GM18873 (cell line): ENCODE measurements around the gene MYH15.

ENCODE experiments used
- ATAC-seq: cut with Tn5 transposase; IDR thresholded peaks from one replicate; pipeline ENCODE4 v1.9.1; 2021; ENCODE audit warnings: mild to moderate bottlenecking, moderate library complexity, moderate number of reproducible peaks; ENCODE audit not compliant: unreplicated experiment, low FRiP score

The MYH15 gene

DNA sequence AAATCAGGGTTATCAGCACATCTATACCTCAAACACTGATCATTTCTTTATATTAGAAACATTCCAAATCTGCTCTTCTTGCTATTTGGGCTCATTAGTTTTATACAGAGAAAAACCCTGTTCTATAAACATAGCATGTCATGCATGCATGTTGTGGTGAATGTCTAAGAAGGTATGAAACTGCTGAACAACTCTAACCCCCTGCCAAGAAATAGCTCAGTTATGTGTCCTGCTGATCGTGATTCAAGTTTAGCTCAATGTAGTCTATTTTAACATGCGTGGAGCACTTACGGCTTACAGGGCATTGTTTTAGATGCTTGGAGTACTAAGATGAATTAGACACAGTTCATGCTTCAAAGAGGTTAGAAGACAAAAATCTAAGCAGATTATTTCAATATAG, 35.8 kb downstream of the MYH15 start:
- no peak for ATAC-seq

GRCh38 chr3:108473711-108474110, 36.7 kb downstream of the MYH15 start:
- no peak for ATAC-seq

GRCh38 chr3:108472001-108472591, 38.3 kb downstream of the MYH15 start:
- no peak for ATAC-seq

- no peak for ATAC-seq
Measured at GRCh38 chr3:108471426-108471825, 39.0 kb downstream of the MYH15 start.

DNA sequence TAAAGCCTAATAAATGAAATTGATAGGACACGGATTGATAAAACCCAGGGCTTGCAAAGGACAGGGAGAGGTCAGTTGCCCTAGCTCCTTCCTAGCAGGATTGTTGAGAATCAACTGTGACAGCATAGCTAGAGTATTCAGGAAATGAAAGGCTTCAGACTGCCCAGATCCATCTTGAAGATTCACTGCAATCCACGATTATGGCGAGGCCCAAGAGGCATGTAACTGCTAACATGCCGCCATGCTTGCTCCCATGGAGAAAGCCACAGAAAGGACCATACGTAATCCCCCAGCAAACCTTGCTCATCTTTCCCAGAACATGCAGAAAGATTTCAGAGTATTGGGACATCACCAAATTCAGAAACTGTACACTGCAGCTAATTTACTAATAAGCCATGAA, 41.3 kb downstream of the MYH15 start:
- no peak for ATAC-seq

DNA sequence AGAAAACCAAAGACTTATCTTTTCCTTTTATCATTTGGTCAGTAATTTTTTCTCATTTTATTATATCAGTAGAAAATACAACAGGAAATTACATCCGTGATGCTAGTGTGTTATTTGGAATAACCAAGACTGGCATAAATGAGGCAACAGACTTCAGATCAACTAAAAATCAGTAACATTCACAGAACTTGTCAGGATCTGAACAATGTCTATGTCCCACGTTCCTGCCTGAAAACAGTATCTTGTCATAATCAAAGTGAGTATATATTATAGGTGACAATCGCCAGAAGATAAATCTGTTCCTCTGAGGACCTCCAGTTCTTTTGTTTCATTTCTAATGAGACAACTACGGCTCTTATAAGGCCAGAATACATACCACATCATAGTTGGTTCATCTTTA, 41.8 kb downstream of the MYH15 start:
- ATAC-seq = no peak

DNA sequence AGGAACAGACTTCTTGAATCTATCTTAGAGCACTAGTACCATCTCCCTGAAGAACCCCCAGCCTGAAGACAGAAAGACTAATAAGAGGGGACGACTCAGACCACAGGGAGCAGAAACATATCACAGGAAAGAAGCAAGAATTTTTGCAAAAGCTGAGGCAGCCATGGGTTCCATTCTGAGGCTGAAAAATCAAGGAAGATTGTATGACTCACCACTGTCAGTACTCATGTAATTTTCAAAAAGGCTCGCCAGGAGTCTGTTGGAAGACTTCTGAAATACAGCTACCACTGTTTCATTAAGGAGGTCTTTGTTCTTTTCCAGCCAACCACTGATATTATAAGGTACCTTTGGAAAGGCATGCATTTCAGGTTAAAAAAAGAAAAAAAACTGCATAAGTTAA, 47.5 kb downstream of the MYH15 start:
- no peak for ATAC-seq

DNA sequence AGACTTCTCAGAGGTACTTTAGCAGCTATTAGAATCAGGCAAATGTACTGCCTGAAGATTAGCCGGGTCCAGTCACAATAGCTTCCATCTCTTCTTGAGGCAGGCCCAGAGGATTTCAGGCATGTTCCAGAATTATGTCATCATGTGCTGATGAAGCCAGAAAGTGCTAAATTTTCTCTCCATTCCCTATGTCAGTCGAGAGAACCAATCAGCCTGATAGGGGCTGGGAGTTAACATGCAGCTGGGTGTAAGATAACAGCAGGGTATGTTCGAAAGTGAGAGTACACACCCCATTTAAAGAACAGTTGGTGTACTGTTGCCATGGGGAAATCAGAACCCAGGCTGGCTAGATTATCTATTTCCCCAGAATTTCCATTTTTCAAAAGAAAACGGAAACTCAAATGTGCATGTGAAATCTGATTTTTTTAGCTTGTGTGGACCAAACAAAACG, 48.7 kb downstream of the MYH15 start:
- no peak for ATAC-seq

- ATAC-seq = no peak
Measured at GRCh38 chr3:108459225-108459624, 51.2 kb downstream of the MYH15 start.

GRCh38 chr3:108455212-108455705, 55.1 kb downstream of the MYH15 start:
- no peak for ATAC-seq

DNA sequence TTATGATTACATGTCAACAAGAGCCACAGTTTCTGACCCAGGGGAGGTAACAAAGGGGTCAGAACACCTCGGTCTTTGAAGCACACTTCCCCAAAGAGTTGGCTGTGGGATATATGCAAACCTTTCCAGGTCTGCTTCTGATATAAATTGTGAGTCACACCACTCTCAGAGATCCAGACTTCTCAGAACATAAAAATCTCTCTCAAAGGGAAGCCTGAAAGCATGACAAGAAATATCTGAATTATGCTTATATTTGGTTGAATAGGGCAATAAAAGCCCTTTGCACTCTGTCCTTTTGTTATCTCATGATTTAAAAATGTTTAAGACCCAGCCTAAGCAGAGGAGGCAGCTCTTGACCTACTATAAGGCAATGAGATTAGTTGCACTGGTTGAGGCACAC, 56.8 kb downstream of the MYH15 start:
- no peak for ATAC-seq

DNA sequence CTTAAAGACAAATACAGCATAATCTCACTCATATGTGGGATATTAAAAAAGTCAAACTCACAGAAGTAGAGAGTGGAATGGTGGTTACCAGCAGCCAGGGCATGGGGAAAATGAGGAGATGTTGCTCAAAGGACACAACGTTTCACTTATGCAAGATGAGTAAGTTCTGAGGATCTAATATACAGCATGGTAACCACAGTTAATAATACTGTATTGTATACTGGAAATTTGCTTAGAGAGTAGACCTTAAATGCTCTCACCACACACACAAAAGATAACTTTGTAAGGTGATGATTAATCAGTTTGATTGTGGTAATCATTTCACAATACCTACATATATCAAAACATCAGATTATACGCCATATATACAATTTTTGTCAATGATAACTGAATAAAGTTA, 60.0 kb downstream of the MYH15 start:
- ATAC-seq = no peak

DNA sequence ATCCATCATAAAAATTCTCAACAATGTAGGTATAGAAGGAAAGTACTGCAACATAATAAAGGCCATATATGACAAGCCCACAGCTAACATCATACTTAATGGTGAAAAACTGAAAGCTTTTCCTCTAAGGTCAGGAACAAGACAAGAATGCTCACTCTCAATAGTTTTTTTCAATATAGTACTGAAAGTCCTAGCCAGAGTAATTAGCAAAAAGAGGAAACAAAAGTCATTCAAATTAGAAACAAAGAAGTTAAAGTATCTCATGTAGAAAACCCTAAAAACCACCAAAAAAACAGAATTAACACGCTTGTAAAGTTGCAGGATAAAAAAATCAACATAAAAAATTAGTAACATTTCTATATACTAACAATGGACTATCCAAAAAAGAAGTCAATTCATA, 61.8 kb downstream of the MYH15 start:
- ATAC-seq = no peak

- ATAC-seq = no peak
Measured at GRCh38 chr3:108447096-108447847, 63.1 kb downstream of the MYH15 start.

DNA sequence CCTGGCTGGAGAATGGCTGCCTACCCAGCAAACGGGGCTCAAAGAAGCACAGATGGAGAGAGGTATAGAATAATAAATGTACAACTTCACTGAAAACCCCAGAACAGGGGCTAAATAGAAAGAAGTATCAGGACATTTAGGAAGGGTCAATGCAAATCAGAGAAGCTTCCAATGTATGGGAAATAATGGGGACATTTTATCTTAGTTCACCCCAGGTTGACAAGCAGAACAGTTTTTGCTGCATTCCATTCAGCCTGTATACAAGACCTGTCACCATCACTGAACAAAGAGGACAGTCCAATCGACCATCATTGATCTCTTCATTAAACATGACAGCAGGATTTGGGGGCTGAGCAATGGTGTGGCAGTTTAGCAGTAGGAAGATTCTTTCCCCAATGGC, 68.1 kb downstream of the MYH15 start:
- ATAC-seq = no peak

- no peak for ATAC-seq
Measured at GRCh38 chr3:108441518-108441917, 68.9 kb downstream of the MYH15 start.

- no peak for ATAC-seq
Measured at GRCh38 chr3:108441071-108441507, 69.3 kb downstream of the MYH15 start.

DNA sequence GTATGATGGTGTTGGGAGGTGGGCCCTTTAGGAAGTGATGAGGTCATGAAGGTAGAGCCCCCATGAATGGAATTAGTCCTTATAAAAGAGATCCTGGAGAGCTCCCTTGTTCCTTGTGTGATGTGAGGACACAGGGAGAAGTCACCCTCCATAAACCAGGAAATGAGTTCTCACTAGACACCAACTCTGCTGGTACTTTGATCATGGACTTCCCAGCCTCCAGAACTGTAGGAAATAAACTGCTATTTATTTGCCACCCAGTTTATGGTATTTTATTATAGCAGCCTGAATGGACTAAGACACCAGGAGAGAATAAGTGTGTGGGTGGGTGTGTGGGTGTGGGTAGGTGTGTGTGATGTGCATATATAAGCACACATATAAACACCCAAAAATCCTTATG, 71.9 kb downstream of the MYH15 start:
- no peak for ATAC-seq

DNA sequence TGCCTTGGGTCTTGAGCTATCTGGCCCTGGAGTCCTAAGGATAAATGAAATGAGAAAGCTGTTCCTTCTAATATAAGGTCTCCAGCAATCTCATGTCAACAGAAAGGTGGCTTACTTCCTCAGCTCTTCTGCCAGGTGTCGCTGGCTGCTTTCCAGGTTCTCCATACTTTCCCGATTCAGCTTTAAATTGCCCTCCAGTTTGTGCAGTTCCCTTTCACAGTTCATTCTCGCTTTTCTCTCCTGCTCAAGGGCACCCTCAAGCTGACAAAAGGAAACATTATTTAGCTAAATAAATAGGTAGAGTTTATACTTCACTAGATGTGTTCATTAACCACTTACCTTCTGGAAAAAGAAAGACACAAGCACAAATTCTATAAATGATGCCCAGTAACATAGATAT, 73.0 kb downstream of the MYH15 start:
- ATAC-seq = no peak

DNA sequence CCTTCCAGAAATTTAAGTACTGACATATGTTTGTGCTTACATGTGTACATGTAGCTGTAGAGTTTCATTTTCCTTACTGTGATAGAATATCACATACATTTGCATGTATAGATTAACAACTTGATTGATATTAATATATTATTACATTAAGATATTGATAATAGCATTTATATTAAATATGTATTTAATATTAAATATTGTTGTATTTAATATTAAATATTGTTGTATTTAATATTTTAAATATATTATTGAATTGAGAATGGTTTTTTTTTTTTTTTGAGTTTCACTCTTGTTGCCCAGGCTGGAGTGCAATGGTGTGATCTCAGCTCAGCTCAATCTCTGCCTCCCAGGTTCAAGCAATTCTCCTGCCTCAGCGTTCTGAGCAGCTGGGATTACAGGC, 76.5 kb downstream of the MYH15 start:
- no peak for ATAC-seq

- ATAC-seq = no peak
Measured at GRCh38 chr3:108432431-108432830, 78.0 kb downstream of the MYH15 start.

- no peak for ATAC-seq
Measured at GRCh38 chr3:108430540-108430939, 79.9 kb downstream of the MYH15 start.
